Muscle of leg (tissue), 11 donors: Measurements from ENCODE around the gene TPST1. TPM values are rescaled to one million over a fixed set of nuclear protein-coding genes. Genes with fewer than 3 reads are reported as not detected.

Experiments
- DNase-seq: peaks from one replicate; pipeline ENCODE4 v3.0.0; 2013
- H3K27ac ChIP-seq: one replicate; pipeline ENCODE4 v1.5.1; 2013; ENCODE audit warnings: mild to moderate bottlenecking, low read length, control low read depth
- H3K27me3 ChIP-seq: one replicate; pipeline ENCODE4 v1.6.1; 2013; ENCODE audit warnings: low read length; ENCODE audit not compliant: control insufficient read depth, insufficient read depth
- H3K36me3 ChIP-seq: one replicate; pipeline ENCODE4 v1.6.1; 2013; ENCODE audit warnings: low read length; ENCODE audit not compliant: control insufficient read depth, insufficient read depth
- H3K4me1 ChIP-seq: one replicate; pipeline ENCODE4 v1.6.1; 2013; ENCODE audit warnings: low read length; ENCODE audit not compliant: control insufficient read depth, insufficient read depth
- H3K4me3 ChIP-seq: one replicate; pipeline ENCODE4 v1.5.1; 2013; ENCODE audit warnings: low read length, control low read depth
- H3K9me3 ChIP-seq: replicated peaks from 2 replicates; pipeline ENCODE4 v1.6.1; 2013; ENCODE audit warnings: low read depth, low read length; ENCODE audit not compliant: control insufficient read depth
- WGBS: methylation state at CpG from one replicate; pipeline ENCODE4 v1.1.5; 2013; ENCODE audit warnings: missing lambda C conversion rate; ENCODE audit not compliant: insufficient coverage; 5-methylcytosine and 5-hydroxymethylcytosine counted together
- polyA plus RNA-seq, 8 donors: library from polyadenylated mRNA; unstranded; fragments of 120-200 nt; gene quantifications; one replicate each; pipeline versions ENCODE4 v1.2.1 to v1.2.3, GENCODE V29; 2013; ENCODE audit warnings: inconsistent platforms in 1 of 8, low replicate concordance in 1 of 8; ENCODE audit not compliant: insufficient read length in 8 of 8, insufficient read depth in 1 of 8
- total RNA-seq: library from RNA; stranded (reverse); fragments of 120-200 nt; gene quantifications from one replicate; pipeline ENCODE4 v1.2.4, GENCODE V29; 2013

Gene TPST1
- total and polyA plus RNA-seq, 9 donors = 11.2 to 39.6 (median 16.3) TPM

- H3K4me3 ChIP-seq = no peak overlapping the region
- H3K27me3 ChIP-seq = no peaks in the 10 kb centered on the region
- H3K27ac ChIP-seq = no peak overlapping the region
- DNase-seq = no peak
- WGBS = no CpG with 5 or more reads among the region's 3 CpGs
- H3K36me3 ChIP-seq = no peaks in the 10 kb centered on the region
- peaks cover 3% of the 10 kb centered on the region for H3K9me3 ChIP-seq
- no peaks in the 10 kb centered on the region for H3K4me1 ChIP-seq
Observed at GRCh38 chr7:66276363-66276762, 71.2 kb downstream of the TPST1 start.

- Histone ChIP-seq H3K27me3 (no peaks in the 10 kb centered on the region), H3K9me3 (peaks cover 3% of the 10 kb centered on the region), H3K27ac (no peak overlapping the region), H3K36me3 (no peaks in the 10 kb centered on the region), H3K4me3 (no peak overlapping the region), H3K4me1 (no peaks in the 10 kb centered on the region)
- no peak for DNase-seq
Observed at GRCh38 chr7:66277492-66277891, 72.4 kb downstream of the TPST1 start.

- DNase-seq = no peak
- Histone ChIP-seq H3K27me3 (no peaks in the 10 kb centered on the region), H3K27ac (no peak overlapping the region), H3K4me1 (no peaks in the 10 kb centered on the region), H3K4me3 (no peak overlapping the region), H3K9me3 (no peaks in the 10 kb centered on the region), H3K36me3 (no peaks in the 10 kb centered on the region)
- WGBS = 61% methylated on average over 4 of the region's 7 CpGs
Observed at GRCh38 chr7:66279912-66280311, 74.8 kb downstream of the TPST1 start.

GRCh38 chr7:66281678-66282590 is 76.8 kb downstream of the TPST1 start:
- Histone ChIP-seq H3K27me3 (no peaks in the 10 kb centered on the region), H3K36me3 (no peaks in the 10 kb centered on the region), H3K9me3 (no peaks in the 10 kb centered on the region), H3K4me1 (no peaks in the 10 kb centered on the region), H3K27ac (no peak overlapping the region), H3K4me3 (no peak overlapping the region)
- 57% methylated on average over 3 of the region's 8 CpGs for WGBS
- DNase-seq = peak; percentile 16

GRCh38 chr7:66282591-66282935 is 77.4 kb downstream of the TPST1 start:
- H3K36me3 ChIP-seq = no peaks in the 10 kb centered on the region
- WGBS = 100% methylated on average over 2 of the region's 6 CpGs
- no peak for DNase-seq
- H3K4me1 ChIP-seq = no peaks in the 10 kb centered on the region
- H3K27me3 ChIP-seq = no peaks in the 10 kb centered on the region
- H3K9me3 ChIP-seq = no peaks in the 10 kb centered on the region
- H3K27ac ChIP-seq = no peak overlapping the region
- no peak overlapping the region for H3K4me3 ChIP-seq

GRCh38 chr7:66283003-66283920 is 78.1 kb downstream of the TPST1 start:
- no peaks in the 10 kb centered on the region for H3K4me1 ChIP-seq
- H3K27me3 ChIP-seq = no peaks in the 10 kb centered on the region
- 83% methylated on average over 1 of the region's 5 CpGs for WGBS
- no peak overlapping the region for H3K27ac ChIP-seq
- no peak for DNase-seq
- H3K36me3 ChIP-seq = no peaks in the 10 kb centered on the region
- H3K4me3 ChIP-seq = no peak overlapping the region
- H3K9me3 ChIP-seq = no peaks in the 10 kb centered on the region

GRCh38 chr7:66296001-66296521 is 90.9 kb downstream of the TPST1 start:
- peaks cover 7% of the 10 kb centered on the region for H3K9me3 ChIP-seq
- H3K27me3 ChIP-seq = no peaks in the 10 kb centered on the region
- H3K36me3 ChIP-seq = no peaks in the 10 kb centered on the region
- no peak overlapping the region for H3K4me3 ChIP-seq
- H3K4me1 ChIP-seq = no peaks in the 10 kb centered on the region
- no peak for DNase-seq
- no CpG with 5 or more reads among the region's 1 CpG for WGBS
- H3K27ac ChIP-seq = no peak overlapping the region

GRCh38 chr7:66296557-66296956 is 91.4 kb downstream of the TPST1 start:
- H3K27me3 ChIP-seq = no peaks in the 10 kb centered on the region
- H3K36me3 ChIP-seq = no peaks in the 10 kb centered on the region
- H3K27ac ChIP-seq = no peak overlapping the region
- H3K4me3 ChIP-seq = no peak overlapping the region
- H3K9me3 ChIP-seq = peaks cover 7% of the 10 kb centered on the region
- WGBS = no CpG with 5 or more reads among the region's 3 CpGs
- no peaks in the 10 kb centered on the region for H3K4me1 ChIP-seq
- DNase-seq = no peak

- Histone ChIP-seq H3K9me3 (peaks cover 7% of the 10 kb centered on the region), H3K27me3 (no peaks in the 10 kb centered on the region), H3K4me1 (no peaks in the 10 kb centered on the region), H3K4me3 (no peak overlapping the region), H3K27ac (no peak overlapping the region), H3K36me3 (no peaks in the 10 kb centered on the region)
- no peak for DNase-seq
Observed at GRCh38 chr7:66297579-66297978, 92.4 kb downstream of the TPST1 start.

GRCh38 chr7:66301249-66301648 is 96.1 kb downstream of the TPST1 start:
- H3K4me3 ChIP-seq = no peak overlapping the region
- no peaks in the 10 kb centered on the region for H3K36me3 ChIP-seq
- H3K27ac ChIP-seq = no peak overlapping the region
- no peaks in the 10 kb centered on the region for H3K4me1 ChIP-seq
- DNase-seq = no peak
- WGBS = no CpG with 5 or more reads among the region's 2 CpGs
- peaks cover 7% of the 10 kb centered on the region for H3K9me3 ChIP-seq
- no peaks in the 10 kb centered on the region for H3K27me3 ChIP-seq
